Pancreas (tissue), 10 donors: Measurements from ENCODE around the gene TC2N. TPM values are rescaled to one million over a fixed set of nuclear protein-coding genes. Genes with fewer than 3 reads are reported as not detected.

Experiments used
- ATAC-seq, 4 donors: fragments of 200-7000 bp; cut with Tn5 transposase; one replicate each; pipeline versions ENCODE4 v1.8.0 to v1.9.1; 2020; ENCODE audit warnings: mild to moderate bottlenecking in 4 of 4, moderate library complexity in 4 of 4
- DNase-seq, 6 donors: peaks; one replicate each; pipeline ENCODE4 v3.0.0-alpha.2; 2020
- FAIRE-seq: peaks from 2 replicates; lab custom pipeline; 2012; peaks lifted over from hg19 to GRCh38; lab: Jason Lieb, UNC
- H3K27ac ChIP-seq, 4 donors: fragments of 200-600 bp; sonication (generic); 1 replicate in 3 of 4; 2 replicates in 1 of 4; pipeline versions ENCODE4 v1.5.0 to v1.8.0; 2020
- H3K27me3 ChIP-seq, 4 donors: fragments of 200-600 bp; one replicate each; pipeline ENCODE4 v1.8.0; 2021
- H3K36me3 ChIP-seq, 3 donors: fragments of 200-600 bp; sonication (generic) in 1 of 3; one replicate each; pipeline versions ENCODE4 v1.5.0 to v1.8.0; 2020 to 2021
- H3K4me1 ChIP-seq, 3 donors: fragments of 200-600 bp; one replicate each; pipeline ENCODE4 v1.8.0; 2021
- H3K4me3 ChIP-seq, 4 donors: fragments of 200-600 bp; sonication (generic) in 2 of 4; one replicate each; pipeline versions ENCODE4 v1.5.0 to v1.8.0; 2020 to 2021
- H3K9me3 ChIP-seq, 4 donors: fragments of 200-600 bp; one replicate each; pipeline ENCODE4 v1.8.0; 2021
- WGBS, 2 donors: extraction: QIAGEN DNeasy Blood & Tissue Kit; methylation state at CpG; one replicate each; pipeline ENCODE4 v1.1.7; 2013; 5-methylcytosine and 5-hydroxymethylcytosine counted together
- intact Hi-C, 3 donors: fragments of 100-400 bp; cut with DNase I; formaldehyde crosslinking; loops; one replicate each; pipeline versions ENCODE4 v1.11.1 to v1.14.2; 2022
- polyA plus RNA-seq, 2 donors: library from polyadenylated mRNA; stranded (reverse); fragments of 200-250 nt; gene quantifications; one replicate each; pipeline ENCODE4 v1.2.3, GENCODE V29; 2013
- total RNA-seq, 6 donors: library from RNA; stranded (reverse); fragmentation: NEBNext Ultra II Directional in 4 of 6; extraction: Animal tissue kit (Norgen Biotek cat#: 25700) in 4 of 6; gene quantifications; one replicate each; pipeline versions ENCODE4 v1.2.1 to v1.2.4, GENCODE V29; 2021 to 2023
- TF ChIP-seq, protein P1 (sequence below), 4 donors: fragments of 200-600 bp; sonication (generic) in 3 of 4; IDR thresholded peaks; one replicate each; pipeline versions ENCODE4 v1.5.0 to v1.8.0; 2021; ENCODE audit warnings: antibody characterized with exemption in 4 of 4
- donor health status: healthy with polysubstance abuse.
- donor health status: DM: no; HTN: no; CAD: no; lungs with moderate emphysema.
- donor health status: DM: no; HTN: no; CAD: no.
- donor health status: control.
- donor health status: control.
- donor health status: Bipolar disorder and iron deficiency.
- donor health status: DM: yes; HTN: yes; CAD: no.
- donor health status: DM: no; HTN: no; CAD: no.
- donor health status: DM: no; HTN: no; CAD: no.
- donor health status: DM: yes; HTN: yes; CAD: no.

TC2N gene
- total and polyA plus RNA-seq, 8 donors = 23.9 to 215 (median 112) TPM

DNA sequence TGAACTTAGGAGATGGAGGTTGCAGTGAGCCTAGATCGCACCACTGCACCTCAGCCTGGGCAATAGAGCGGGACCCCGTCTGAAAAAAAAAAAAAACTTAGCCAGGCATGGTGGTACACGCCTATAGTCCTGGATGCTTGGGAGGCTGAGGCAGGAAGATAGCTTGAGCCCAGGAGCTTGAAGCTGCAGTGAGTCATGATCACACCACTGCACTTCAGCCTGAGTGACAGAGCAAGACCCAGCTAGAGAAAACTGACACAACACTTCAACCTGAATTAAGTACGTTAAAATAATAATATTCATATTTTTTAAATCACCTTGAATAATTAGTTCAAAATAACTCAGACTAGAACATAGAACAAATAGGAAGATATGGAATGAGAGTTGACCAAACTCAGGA lies 129.7 kb downstream of the TC2N start:
- intact Hi-C loops = no loop called here
- WGBS, 2 donors = 92 to 95% methylated on average over 5 of the region's 5 CpGs
- Histone ChIP-seq H3K4me1 (peaks cover 0 to 4% (median 0%) of the 10 kb centered on the region in 3 donors), H3K27me3 (no peaks in the 10 kb centered on the region), H3K27ac (no peak overlapping the region), H3K36me3 (no peaks in the 10 kb centered on the region), H3K9me3 (no peaks in the 10 kb centered on the region), H3K4me3 (no peak overlapping the region)
- FAIRE-seq (no peak), DNase-seq (no peak), ATAC-seq (no peak)
- TF ChIP-seq, protein P1, sequence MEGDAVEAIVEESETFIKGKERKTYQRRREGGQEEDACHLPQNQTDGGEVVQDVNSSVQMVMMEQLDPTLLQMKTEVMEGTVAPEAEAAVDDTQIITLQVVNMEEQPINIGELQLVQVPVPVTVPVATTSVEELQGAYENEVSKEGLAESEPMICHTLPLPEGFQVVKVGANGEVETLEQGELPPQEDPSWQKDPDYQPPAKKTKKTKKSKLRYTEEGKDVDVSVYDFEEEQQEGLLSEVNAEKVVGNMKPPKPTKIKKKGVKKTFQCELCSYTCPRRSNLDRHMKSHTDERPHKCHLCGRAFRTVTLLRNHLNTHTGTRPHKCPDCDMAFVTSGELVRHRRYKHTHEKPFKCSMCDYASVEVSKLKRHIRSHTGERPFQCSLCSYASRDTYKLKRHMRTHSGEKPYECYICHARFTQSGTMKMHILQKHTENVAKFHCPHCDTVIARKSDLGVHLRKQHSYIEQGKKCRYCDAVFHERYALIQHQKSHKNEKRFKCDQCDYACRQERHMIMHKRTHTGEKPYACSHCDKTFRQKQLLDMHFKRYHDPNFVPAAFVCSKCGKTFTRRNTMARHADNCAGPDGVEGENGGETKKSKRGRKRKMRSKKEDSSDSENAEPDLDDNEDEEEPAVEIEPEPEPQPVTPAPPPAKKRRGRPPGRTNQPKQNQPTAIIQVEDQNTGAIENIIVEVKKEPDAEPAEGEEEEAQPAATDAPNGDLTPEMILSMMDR (IDR thresholded peaks at IDR 0.05) = no peak

DNA sequence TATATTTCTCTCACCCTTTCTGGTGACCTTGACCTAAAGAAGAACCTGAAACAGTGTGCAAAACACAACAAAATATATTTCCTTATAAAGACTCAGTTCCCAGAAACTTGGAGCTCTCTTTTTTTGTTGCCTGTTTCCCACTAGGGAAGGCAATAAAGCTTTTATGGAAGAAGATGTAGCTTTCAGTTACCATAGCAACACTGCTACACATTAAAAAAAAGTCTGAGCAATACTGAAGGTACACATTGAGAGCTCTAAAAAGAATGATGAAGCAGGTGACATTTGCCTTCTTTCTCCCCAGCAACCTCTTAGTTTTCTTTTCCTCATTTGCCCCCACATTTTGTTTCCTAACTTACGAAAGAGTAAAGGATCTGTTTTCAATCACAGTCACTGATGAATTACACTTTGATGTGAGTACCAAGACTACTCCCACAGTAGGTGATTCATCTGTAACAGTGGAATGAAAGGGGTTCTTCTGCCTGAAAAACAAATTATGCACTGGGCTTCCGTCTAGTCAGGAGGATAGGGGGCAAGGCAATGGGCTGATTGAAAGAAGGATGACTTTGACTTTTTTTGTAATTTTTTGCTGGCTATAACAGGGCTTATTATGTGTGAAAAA lies 134.4 kb downstream of the TC2N start:
- Histone ChIP-seq H3K9me3 (no peaks in the 10 kb centered on the region), H3K4me1 (peaks cover 0 to 6% (median 0%) of the 10 kb centered on the region in 3 donors), H3K27me3 (no peaks in the 10 kb centered on the region), H3K36me3 (no peaks in the 10 kb centered on the region), H3K27ac (no peak overlapping the region), H3K4me3 (no peak overlapping the region)
- WGBS, 2 donors = 65 to 68% methylated on average over 2 of the region's 2 CpGs
- peak in 3 of 4 donors; percentile 15 to 43 (median 34) for ATAC-seq
- FAIRE-seq = no peak
- intact Hi-C loops = no loop called here
- TF ChIP-seq, protein P1 (IDR thresholded peaks at IDR 0.05) = no peak
- no peak for DNase-seq

DNA sequence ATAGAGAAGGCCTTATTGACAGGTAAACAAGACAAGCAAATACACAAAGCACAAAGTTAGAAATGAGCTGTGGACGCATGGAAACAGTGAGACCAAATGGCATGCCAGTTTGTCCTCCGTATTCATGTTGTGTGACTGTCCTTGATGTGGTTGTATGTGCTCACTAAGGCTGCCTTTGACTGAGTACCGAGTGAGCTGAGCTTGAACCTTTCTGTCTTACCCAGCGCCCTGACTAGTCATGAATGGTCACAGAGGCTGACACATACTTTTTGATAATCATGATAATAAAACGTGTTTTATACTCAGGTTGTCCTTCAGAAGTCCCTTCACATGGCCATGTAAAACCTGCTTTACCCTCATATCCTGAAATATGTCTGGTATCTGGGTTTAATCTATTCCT lies 134.9 kb downstream of the TC2N start:
- intact Hi-C loops = no loop called here
- FAIRE-seq = no peak
- 62 to 67% methylated on average over 5 of the region's 5 CpGs for WGBS, 2 donors
- no peaks in the 10 kb centered on the region for H3K27me3 ChIP-seq
- TF ChIP-seq, protein P1 (IDR thresholded peaks at IDR 0.05) = no peak
- no peak for DNase-seq
- peak in 3 of 4 donors; percentile 18 to 30 (median 25) for ATAC-seq
- peaks cover 0 to 6% (median 0%) of the 10 kb centered on the region in 3 donors for H3K4me1 ChIP-seq
- no peaks in the 10 kb centered on the region for H3K9me3 ChIP-seq
- no peak overlapping the region for H3K4me3 ChIP-seq
- H3K27ac ChIP-seq = no peak overlapping the region
- no peaks in the 10 kb centered on the region for H3K36me3 ChIP-seq

DNA sequence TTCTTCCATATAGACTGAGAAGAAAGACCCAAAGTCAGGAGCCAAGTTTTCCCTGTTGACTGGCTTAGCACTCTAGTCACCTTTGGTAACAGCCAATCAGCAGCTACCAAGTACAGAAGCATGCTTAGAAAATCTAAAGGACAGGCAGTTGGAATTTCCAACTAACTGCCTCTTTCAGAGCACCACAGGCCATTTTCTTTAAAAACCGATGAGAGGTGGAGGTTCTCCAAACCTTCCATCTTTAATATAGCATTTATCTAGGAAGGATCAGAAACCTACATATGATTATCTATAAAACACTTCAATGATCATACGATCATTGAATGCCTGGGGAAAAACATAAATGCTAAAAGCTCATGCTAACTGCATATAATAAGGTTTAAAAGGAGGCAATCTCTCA lies 135.3 kb downstream of the TC2N start, which contains the start of gene CATSPERB:
TSS of gene CATSPERB (minus strand) at position 101 of the 400 bp plus-strand sequence. CDS start 2,607 bp downstream, outside the sequence.
- no peaks in the 10 kb centered on the region for H3K36me3 ChIP-seq
- H3K9me3 ChIP-seq = no peaks in the 10 kb centered on the region
- no peak within 1 kb of the TSS for H3K27ac ChIP-seq
- TF ChIP-seq, protein P1 (IDR thresholded peaks at IDR 0.05) = no peak
- intact Hi-C loops = no loop called here
- peaks cover 0 to 6% (median 0%) of the 10 kb centered on the region in 3 donors for H3K4me1 ChIP-seq
- H3K27me3 ChIP-seq = no peaks in the 10 kb centered on the region
- no peak for ATAC-seq
- no peak within 1 kb of the TSS for H3K4me3 ChIP-seq
- 95% methylated on average over 2 of the region's 2 CpGs for WGBS, 2 donors
- no peak for FAIRE-seq
- no peak for DNase-seq

DNA sequence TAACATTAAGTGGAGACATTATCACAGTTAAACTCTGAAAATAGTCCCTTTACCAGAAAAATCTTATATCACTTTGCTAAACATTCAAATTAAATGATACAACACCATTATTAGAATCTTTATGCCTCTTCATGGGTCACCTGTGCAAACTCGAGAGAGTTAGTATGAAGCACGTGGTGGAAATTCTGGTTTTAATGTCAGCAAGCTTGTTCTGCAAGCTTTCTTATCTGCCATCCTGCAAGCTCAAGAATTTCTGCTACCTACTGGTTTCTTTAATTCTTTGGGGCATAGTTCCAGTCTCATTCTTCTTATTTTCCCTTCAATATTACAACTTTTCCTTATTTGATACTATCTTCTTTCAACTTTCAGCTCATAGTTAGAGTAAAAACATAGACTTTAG lies 136.3 kb downstream of the TC2N start:
- Histone ChIP-seq H3K27ac (no peak overlapping the region), H3K4me1 (peaks cover 0 to 6% (median 0%) of the 10 kb centered on the region in 3 donors), H3K9me3 (no peaks in the 10 kb centered on the region), H3K27me3 (no peaks in the 10 kb centered on the region), H3K36me3 (no peaks in the 10 kb centered on the region), H3K4me3 (no peak overlapping the region)
- intact Hi-C loops = no loop called here
- WGBS, 2 donors = 39 to 49% methylated on average over 2 of the region's 2 CpGs
- no peak for FAIRE-seq
- ATAC-seq = peak in 3 of 4 donors; percentile 54 to 70 (median 64)
- TF ChIP-seq, protein P1 (IDR thresholded peaks at IDR 0.05) = no peak
- no peak for DNase-seq
